GM12878 (cell line): Measurements from ENCODE around the gene ASS1. TPM values are rescaled to one million over a fixed set of nuclear protein-coding genes. Genes with fewer than 3 reads are reported as not detected.

Experiments used
- ATAC-seq: fragments of 200-7000 bp; cut with Tn5 transposase; 3 replicates; pipeline ENCODE4 v1.9.1; 2020; ENCODE audit warnings: mild to moderate bottlenecking, moderate library complexity
- BruUV-seq: library from RNA; stranded (reverse); fragments of 400-500 nt; replicated peaks from 2 replicates; lab custom pipeline; 2021; lab: Mats Ljungman, UMichigan
- CTCF ChIA-PET: fragments of 300-600 bp; sonication (Branson Sonifier 250); formaldehyde crosslinking; extraction: SDS; loops from one replicate; lab custom pipeline; 2021; ENCODE audit warnings: inconsistent platforms; lab: Yijun Ruan, JAX
- POLR2A ChIA-PET: fragments of 350-600 bp; formaldehyde crosslinking; extraction: SDS; loops from one replicate; lab custom pipeline; 2021; ENCODE audit warnings: inconsistent platforms; lab: Charles Lee
- RAD21 ChIA-PET: fragments of 300-600 bp; sonication (Branson Sonifier 250); formaldehyde crosslinking; loops from one replicate; lab custom pipeline; 2023; ENCODE audit warnings: antibody characterized with exemption; ENCODE audit not compliant: unreplicated experiment; lab: Charles Lee
- SMC1A ChIA-PET: fragments of 300-600 bp; sonication (Branson Sonifier 250); formaldehyde crosslinking; loops from one replicate; lab custom pipeline; 2023; ENCODE audit not compliant: unreplicated experiment, uncharacterized antibody; lab: Charles Lee
- DNase-seq: peaks from one replicate; pipeline ENCODE4 v3.0.0-alpha.2; 2011; ENCODE audit warnings: low read depth, low spot score
- FAIRE-seq: peaks from 3 replicates; lab custom pipeline; 2011; peaks lifted over from hg19 to GRCh38; lab: Jason Lieb, UNC
- H2AFZ ChIP-seq: 2 replicates; pipeline ENCODE4 v1.6.0; 2011; ENCODE audit warnings: low read depth, low read length, control low read depth; ENCODE audit not compliant: control insufficient read depth
- H3K27ac ChIP-seq: 2 replicates; pipeline ENCODE4 v1.5.1; 2011; ENCODE audit warnings: control low read depth; ENCODE audit not compliant: control insufficient read depth, insufficient read depth
- H3K27me3 ChIP-seq, 2 experiments: replicated peaks in 1 of 2; 2 replicates each; pipeline versions ENCODE4 v1.6.0 to v1.6.1; 2011; ENCODE audit warnings: low read length in 1 of 2; ENCODE audit not compliant: control insufficient read depth in 2 of 2, insufficient read depth in 2 of 2
- H3K36me3 ChIP-seq, 2 experiments: 2 replicates each; pipeline ENCODE4 v1.5.1; 2011; ENCODE audit warnings: low read length in 1 of 2; ENCODE audit not compliant: control insufficient read depth in 2 of 2, insufficient read depth in 2 of 2
- H3K4me1 ChIP-seq: 2 replicates; pipeline ENCODE4 v1.6.1; 2011; ENCODE audit warnings: mild to moderate bottlenecking, low read length, moderate library complexity, mixed read lengths; ENCODE audit not compliant: control insufficient read depth, insufficient read depth
- H3K4me2 ChIP-seq: 2 replicates; pipeline ENCODE4 v1.6.0; 2011; ENCODE audit warnings: control low read depth; ENCODE audit not compliant: control insufficient read depth, insufficient read depth
- H3K4me3 ChIP-seq: fragments of 200-600 bp; sonication (generic); 2 replicates; pipeline ENCODE4 v1.5.1; 2016
- H3K79me2 ChIP-seq: 2 replicates; pipeline ENCODE4 v1.6.0; 2011; ENCODE audit warnings: low read length; ENCODE audit not compliant: control insufficient read depth, insufficient read depth
- H3K9ac ChIP-seq: 2 replicates; pipeline ENCODE4 v1.8.0; 2011; ENCODE audit warnings: low read length, control low read depth, mixed read lengths; ENCODE audit not compliant: control insufficient read depth, insufficient read depth
- H3K9me3 ChIP-seq: replicated peaks from 3 replicates; pipeline ENCODE4 v1.5.1; 2011; ENCODE audit warnings: mild to moderate bottlenecking, low read length; ENCODE audit not compliant: control insufficient read depth, insufficient read depth
- H4K20me1 ChIP-seq: 2 replicates; pipeline ENCODE4 v1.6.0; 2011; ENCODE audit not compliant: control insufficient read depth, insufficient read depth
- ASH2L ChIP-seq: fragments of 300-600, 200-600 bp; sonication (generic); IDR thresholded peaks from 2 replicates; pipeline ENCODE4 v1.6.1; 2017; ENCODE audit warnings: low read depth, mild to moderate bottlenecking, borderline replicate concordance
- BCL11A ChIP-seq: IDR thresholded peaks from 2 replicates; pipeline ENCODE4 v1.6.1; 2011; ENCODE audit warnings: low read depth, low read length
- HDGF ChIP-seq: fragments of 450-650 bp; IDR thresholded peaks from 2 replicates; pipeline ENCODE4 v1.6.1; 2016; ENCODE audit warnings: antibody characterized with exemption
- IKZF2 ChIP-seq, 2 experiments: fragments of 450-650 bp; IDR thresholded peaks; 2 replicates each; pipeline ENCODE4 v1.6.1; 2017; ENCODE audit warnings: mild to moderate bottlenecking in 2 of 2, moderate library complexity in 2 of 2
- KAT2A ChIP-seq: conservative IDR thresholded peaks from 2 replicates; pipeline ENCODE4 v1.6.1; 2011; ENCODE audit warnings: low read depth, low read length; ENCODE audit not compliant: control insufficient read depth
- MTA2 ChIP-seq: fragments of 450-650 bp; IDR thresholded peaks from 2 replicates; pipeline ENCODE4 v1.6.1; 2016; ENCODE audit warnings: low read depth, mild to moderate bottlenecking, moderate library complexity
- MYB ChIP-seq: fragments of 150-350 bp; IDR thresholded peaks from 2 replicates; pipeline ENCODE4 v1.6.1; 2014; ENCODE audit warnings: mild to moderate bottlenecking, low read depth, low read length, borderline replicate concordance
- NFXL1 ChIP-seq: fragments of 450-650 bp; IDR thresholded peaks from 2 replicates; pipeline ENCODE4 v1.6.1; 2017; ENCODE audit warnings: antibody characterized with exemption, mild to moderate bottlenecking, borderline replicate concordance
- POLR2AphosphoS5 ChIP-seq: IDR thresholded peaks from 2 replicates; pipeline ENCODE4 v1.6.1; 2011; ENCODE audit warnings: mild to moderate bottlenecking, low read length, inconsistent platforms
- SPI1 ChIP-seq: IDR thresholded peaks from 2 replicates; pipeline ENCODE4 v1.6.1; 2011; ENCODE audit warnings: low read depth, mild to moderate bottlenecking, low read length, moderate library complexity, borderline replicate concordance; ENCODE audit not compliant: insufficient read depth
- SREBF2 ChIP-seq: IDR thresholded peaks from 2 replicates; pipeline ENCODE4 v1.6.1; 2012; ENCODE audit warnings: mild to moderate bottlenecking, low read length
- TCF3 ChIP-seq: IDR thresholded peaks from 2 replicates; pipeline ENCODE4 v1.6.1; 2012; ENCODE audit warnings: low read depth, mild to moderate bottlenecking, low read length, borderline replicate concordance; ENCODE audit not compliant: insufficient read depth
- YBX1 ChIP-seq: fragments of 450-650 bp; IDR thresholded peaks from 2 replicates; pipeline ENCODE4 v1.6.1; 2016; ENCODE audit warnings: antibody characterized with exemption
- ZBED1 ChIP-seq: IDR thresholded peaks from 2 replicates; pipeline ENCODE4 v1.6.1; 2016; ENCODE audit warnings: borderline replicate concordance
- WGBS: methylation state at CpG from one replicate; pipeline ENCODE4 v1.1.6; 2016; ENCODE audit warnings: low lambda C conversion rate; ENCODE audit not compliant: insufficient replicate concordance, insufficient coverage; ENCODE audit errors: missing lambda C conversion rate; 5-methylcytosine and 5-hydroxymethylcytosine counted together
- in situ Hi-C: fragments of 300-500 bp; cut with MboI; formaldehyde crosslinking; loops from 9 replicates; pipeline ENCODE4 v1.14.3; 2018; ENCODE audit warnings: mixed read lengths
- intact Hi-C: fragments of 100-400 bp; cut with micrococcal nuclease; formaldehyde crosslinking; loops from one replicate; pipeline ENCODE4 v1.14.2; 2022; ENCODE audit not compliant: unreplicated experiment
- polyA plus RNA-seq, 11 experiments: library from polyadenylated mRNA; depleted of rRNA in 4 of 11; unstranded in 6 of 11; stranded (reverse) in 5 of 11; fragments of >200 nt; fragmentation: Nextera tagmentation in 4 of 11; fragmentation: Illumina TruSeq in 1 of 11; extraction: Ambion mirVana in 4 of 11; extraction: Trizol in 1 of 11; gene quantifications; 1 replicate in 1 of 11; 2 replicates in 10 of 11; pipeline versions ENCODE4 v1.2.1 to v1.2.3, GENCODE V29; 2011 to 2016; ENCODE audit warnings: inconsistent platforms in 2 of 11, missing spikeins in 2 of 11, low read depth in 1 of 11
- total RNA-seq, 4 experiments: library from RNA; depleted of rRNA in 3 of 4; stranded (reverse); fragments of >200 nt in 3 of 4; fragmentation: Illumina TruSeq in 1 of 4; extraction: Trizol in 1 of 4; gene quantifications; 2 replicates each; pipeline versions ENCODE4 v1.2.1 to v1.2.3, GENCODE V29; 2013 to 2021
- TF ChIP-seq, protein P1 (sequence below): fragments of 450-650 bp; IDR thresholded peaks from 2 replicates; pipeline ENCODE4 v1.6.1; 2017; ENCODE audit warnings: mild to moderate bottlenecking, moderate library complexity

ASS1 gene
- total and polyA plus RNA-seq, 10 of the 15 experiments (the other 5 are each of a cell fraction or from before 2014, with no cell fraction given): 0.10 to 6.1 (median 0.28) TPM; not detected in 3

GRCh38 chr9:130490981-130491380 is 46.2 kb downstream of the ASS1 start:
- H3K36me3 ChIP-seq: no peaks in the 10 kb centered on the region
- no peak overlapping the region for H3K4me3 ChIP-seq
- ATAC-seq (no peak), DNase-seq (no peak), FAIRE-seq (no peak)
- ChIA-PET SMC1A (interaction anchor here (0.6 to 1.3 kb wide), 2 partner anchors 15 to 323 kb away, joined by 3 read pairs; no protein-coding TSS in a partner anchor), POLR2A (no interaction called here), RAD21 (no interaction called here), CTCF (interaction anchor here (1.0 kb wide), 1 partner anchor 191 kb away, joined by 3 read pairs; no protein-coding TSS in a partner anchor)
- H3K4me2 ChIP-seq: no peak overlapping the region
- intact Hi-C loops: no loop called here
- H3K4me1 ChIP-seq: no peaks in the 10 kb centered on the region
- H2AFZ ChIP-seq: no peak overlapping the region
- H3K79me2 ChIP-seq: no peaks in the 10 kb centered on the region
- no TSS peak for BruUV-seq
- H4K20me1 ChIP-seq: no peaks in the 10 kb centered on the region
- no peak overlapping the region for H3K9ac ChIP-seq
- no peaks in the 10 kb centered on the region; a peak in 1 of 4 replicates for H3K27me3 ChIP-seq
- 63% methylated on average over 19 of the region's 19 CpGs for WGBS
- TF ChIP-seq KAT2A: no peak
- TF ChIP-seq ASH2L: no peak
- no peak for TF ChIP-seq NFXL1
- TF ChIP-seq BCL11A: no peak
- no peak for TF ChIP-seq MYB
- TF ChIP-seq TCF3: no peak
- TF ChIP-seq YBX1: no peak
- TF ChIP-seq, protein P1, sequence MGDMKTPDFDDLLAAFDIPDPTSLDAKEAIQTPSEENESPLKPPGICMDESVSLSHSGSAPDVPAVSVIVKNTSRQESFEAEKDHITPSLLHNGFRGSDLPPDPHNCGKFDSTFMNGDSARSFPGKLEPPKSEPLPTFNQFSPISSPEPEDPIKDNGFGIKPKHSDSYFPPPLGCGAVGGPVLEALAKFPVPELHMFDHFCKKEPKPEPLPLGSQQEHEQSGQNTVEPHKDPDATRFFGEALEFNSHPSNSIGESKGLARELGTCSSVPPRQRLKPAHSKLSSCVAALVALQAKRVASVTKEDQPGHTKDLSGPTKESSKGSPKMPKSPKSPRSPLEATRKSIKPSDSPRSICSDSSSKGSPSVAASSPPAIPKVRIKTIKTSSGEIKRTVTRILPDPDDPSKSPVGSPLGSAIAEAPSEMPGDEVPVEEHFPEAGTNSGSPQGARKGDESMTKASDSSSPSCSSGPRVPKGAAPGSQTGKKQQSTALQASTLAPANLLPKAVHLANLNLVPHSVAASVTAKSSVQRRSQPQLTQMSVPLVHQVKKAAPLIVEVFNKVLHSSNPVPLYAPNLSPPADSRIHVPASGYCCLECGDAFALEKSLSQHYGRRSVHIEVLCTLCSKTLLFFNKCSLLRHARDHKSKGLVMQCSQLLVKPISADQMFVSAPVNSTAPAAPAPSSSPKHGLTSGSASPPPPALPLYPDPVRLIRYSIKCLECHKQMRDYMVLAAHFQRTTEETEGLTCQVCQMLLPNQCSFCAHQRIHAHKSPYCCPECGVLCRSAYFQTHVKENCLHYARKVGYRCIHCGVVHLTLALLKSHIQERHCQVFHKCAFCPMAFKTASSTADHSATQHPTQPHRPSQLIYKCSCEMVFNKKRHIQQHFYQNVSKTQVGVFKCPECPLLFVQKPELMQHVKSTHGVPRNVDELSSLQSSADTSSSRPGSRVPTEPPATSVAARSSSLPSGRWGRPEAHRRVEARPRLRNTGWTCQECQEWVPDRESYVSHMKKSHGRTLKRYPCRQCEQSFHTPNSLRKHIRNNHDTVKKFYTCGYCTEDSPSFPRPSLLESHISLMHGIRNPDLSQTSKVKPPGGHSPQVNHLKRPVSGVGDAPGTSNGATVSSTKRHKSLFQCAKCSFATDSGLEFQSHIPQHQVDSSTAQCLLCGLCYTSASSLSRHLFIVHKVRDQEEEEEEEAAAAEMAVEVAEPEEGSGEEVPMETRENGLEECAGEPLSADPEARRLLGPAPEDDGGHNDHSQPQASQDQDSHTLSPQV: no peak
- no peak for TF ChIP-seq SREBF2
- no peak for TF ChIP-seq ZBED1
- no peak for TF ChIP-seq SPI1
- TF ChIP-seq HDGF: no peak
- no peak for TF ChIP-seq MTA2
- no peak for TF ChIP-seq POLR2AphosphoS5
- TF ChIP-seq IKZF2 (IDR thresholded peaks at IDR 0.05): no peak
- in situ Hi-C loops: no loop called here
- H3K9me3 ChIP-seq: peaks cover 3% of the 10 kb centered on the region; the same call in 2 of the 3 replicates
- no peak overlapping the region for H3K27ac ChIP-seq
